HepG2 (cell line): ENCODE measurements around the gene ABL2. TPM values are rescaled to one million over a fixed set of nuclear protein-coding genes. Genes with fewer than 3 reads are reported as not detected.

Experiments used
- ATAC-seq: fragments of 200-7000 bp; cut with Tn5 transposase; 3 replicates; pipeline ENCODE4 v1.9.1; 2020; ENCODE audit warnings: mild to moderate bottlenecking, moderate library complexity
- BruUV-seq: library from RNA; stranded (reverse); fragments of 400-500 nt; replicated peaks from 2 replicates; lab custom pipeline; 2021; lab: Mats Ljungman, UMichigan
- CTCF ChIA-PET: fragments of 300-600 bp; formaldehyde crosslinking; extraction: SDS; loops from one replicate; lab custom pipeline; 2021; ENCODE audit warnings: low total read pairs, inconsistent platforms, low intra/inter-chr PET ratio; lab: Yijun Ruan, JAX
- POLR2A ChIA-PET: fragments of 350-600 bp; sonication (Branson Sonifier 250); formaldehyde crosslinking; loops from one replicate; lab custom pipeline; 2020; ENCODE audit warnings: antibody characterized with exemption, inconsistent platforms; lab: Yijun Ruan, JAX
- DNase-seq: peaks from one replicate; pipeline ENCODE4 v3.0.0-alpha.2; 2015; ENCODE audit warnings: low spot score
- FAIRE-seq: peaks from 3 replicates; lab custom pipeline; 2011; peaks lifted over from hg19 to GRCh38; lab: Jason Lieb, UNC
- H2AFZ ChIP-seq: one replicate; pipeline ENCODE4 v1.6.1; 2011; ENCODE audit warnings: low read length, inconsistent platforms
- H3K27ac ChIP-seq: fragments of 300-600 bp; 3 replicates; pipeline ENCODE4 v1.8.0; 2011; ENCODE audit warnings: mixed run types, mild to moderate bottlenecking, mixed read lengths, low read length, inconsistent platforms; ENCODE audit not compliant: insufficient read depth; ENCODE audit errors: extremely low read length
- H3K27me3 ChIP-seq, 2 experiments: fragments of 200-600 bp in 1 of 2; 2 replicates in 1 of 2; 3 replicates in 1 of 2; pipeline versions ENCODE4 v1.6.0 to v1.8.0; 2011; ENCODE audit warnings: low read length in 2 of 2, mild to moderate bottlenecking in 2 of 2, moderate library complexity in 2 of 2, inconsistent platforms in 1 of 2; ENCODE audit not compliant: insufficient read depth in 2 of 2, control insufficient read depth in 1 of 2
- H3K36me3 ChIP-seq, 2 experiments: fragments of 200-600 bp in 1 of 2; replicated peaks in 1 of 2; 2 replicates in 1 of 2; 3 replicates in 1 of 2; pipeline versions ENCODE4 v1.5.1 to v1.8.0; 2011; ENCODE audit warnings: low read length in 2 of 2, inconsistent platforms in 1 of 2; ENCODE audit not compliant: insufficient read depth in 2 of 2, control insufficient read depth in 1 of 2
- H3K4me1 ChIP-seq: 2 replicates; pipeline ENCODE4 v1.5.1; 2012; ENCODE audit warnings: low read length, inconsistent platforms; ENCODE audit not compliant: insufficient read depth
- H3K4me2 ChIP-seq: 2 replicates; pipeline ENCODE4 v1.6.0; 2011; ENCODE audit warnings: low read depth, low read length, inconsistent platforms
- H3K4me3 ChIP-seq, 3 experiments: fragments of 200-600 bp in 1 of 3; sonication (generic), shearing (Covaris generic) in 1 of 3; replicated peaks in 1 of 3; 2 replicates each; pipeline ENCODE4 v1.5.1; 2011 to 2016; ENCODE audit warnings: low read length in 3 of 3, inconsistent platforms in 2 of 3, low read depth in 2 of 3, mild to moderate bottlenecking in 2 of 3, control low read depth in 1 of 3, mixed read lengths in 1 of 3; ENCODE audit not compliant: insufficient read depth in 1 of 3
- H3K79me2 ChIP-seq: one replicate; pipeline ENCODE4 v1.6.1; 2011; ENCODE audit warnings: low read length, inconsistent platforms; ENCODE audit not compliant: insufficient read depth
- H3K9ac ChIP-seq: 2 replicates; pipeline ENCODE4 v1.6.0; 2011; ENCODE audit warnings: mild to moderate bottlenecking, low read depth, low read length, inconsistent platforms; ENCODE audit not compliant: insufficient read depth
- H3K9me3 ChIP-seq: 2 replicates; pipeline ENCODE4 v1.5.1; 2012; ENCODE audit warnings: mild to moderate bottlenecking, low read length
- H4K20me1 ChIP-seq: 2 replicates; pipeline ENCODE4 v1.6.0; 2011; ENCODE audit warnings: inconsistent platforms, mild to moderate bottlenecking, low read length, moderate library complexity; ENCODE audit not compliant: insufficient read depth
- WGBS: methylation state at CpG from one replicate; pipeline ENCODE4 v1.1.6; 2017; ENCODE audit warnings: low lambda C conversion rate; 5-methylcytosine and 5-hydroxymethylcytosine counted together
- in situ Hi-C: cut with HindIII; loops from 2 replicates; pipeline ENCODE4 v1.10.0; 2017; ENCODE audit warnings: low pct_unique_long_range_greater_than_20kb; ENCODE audit not compliant: extremely low pct_ligation_motif_present
- intact Hi-C: fragments of 100-400 bp; cut with micrococcal nuclease; formaldehyde crosslinking; loops from one replicate; pipeline ENCODE4 v1.10.0; 2022; ENCODE audit not compliant: unreplicated experiment
- polyA plus RNA-seq, 8 experiments: library from polyadenylated mRNA; depleted of rRNA in 3 of 8; stranded (reverse) in 7 of 8; unstranded in 1 of 8; fragments of >200 nt; fragmentation: Illumina TruSeq in 4 of 8; extraction: Trizol in 4 of 8; gene quantifications; 2 replicates each; pipeline versions ENCODE4 v1.2.1 to v1.2.3, GENCODE V29; 2011 to 2016; ENCODE audit warnings: low read depth in 4 of 8, missing spikeins in 1 of 8, mixed read lengths in 1 of 8; ENCODE audit not compliant: insufficient read depth in 1 of 8
- total RNA-seq, 5 experiments: library from RNA; depleted of rRNA; stranded (reverse); fragments of >200 nt; fragmentation: Illumina TruSeq; extraction: Trizol; gene quantifications; 2 replicates each; pipeline ENCODE4 v1.2.3, GENCODE V29; 2016; ENCODE audit warnings: low read depth in 1 of 5
- TF ChIP-seq, protein P1 (sequence below): sonication (generic); formaldehyde crosslinking; IDR thresholded peaks from one replicate; pipeline ENCODE4 v1.5.1; 2020; ENCODE audit warnings: mild to moderate bottlenecking, missing genetic modification reagents; ENCODE audit errors: not compliant biosample characterization
- TF ChIP-seq, protein P2 (sequence below): IDR thresholded peaks from 2 replicates; pipeline ENCODE4 v1.6.1; 2016; ENCODE audit warnings: missing compliant biosample characterization, missing genetic modification reagents, borderline replicate concordance
- TF ChIP-seq, protein P3 (sequence below): sonication (generic); formaldehyde crosslinking; IDR thresholded peaks from 2 replicates; pipeline ENCODE4 v1.4.0; 2020; ENCODE audit warnings: missing genetic modification reagents

ABL2 gene
- total and polyA plus RNA-seq, 2 of the 13 experiments (the other 11 are each of a cell fraction or from before 2014, with no cell fraction given) = 5.8 to 6.0 TPM

DNA sequence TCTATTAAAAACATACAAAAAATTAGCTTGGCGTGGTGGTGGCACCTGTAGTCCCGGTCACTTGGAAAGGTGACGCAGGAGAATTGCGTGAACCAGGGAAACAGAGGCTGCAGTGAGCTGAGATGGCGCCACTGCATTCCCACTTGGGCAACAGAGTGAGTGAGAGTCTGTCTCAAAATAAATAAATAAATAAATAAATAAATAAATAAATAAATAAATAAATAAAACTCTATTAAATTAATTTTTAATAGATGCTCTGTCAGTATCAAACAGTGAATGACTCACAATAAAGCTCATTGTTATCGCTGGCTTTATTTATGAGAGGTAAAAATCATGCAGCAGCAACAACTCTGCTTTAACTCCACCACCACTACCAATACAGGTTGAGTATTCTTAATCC is 72.8 kb downstream of the ABL2 start:
- H2AFZ ChIP-seq = no peak overlapping the region
- H3K27me3 ChIP-seq = no peaks in the 10 kb centered on the region
- TF ChIP-seq, protein P1, sequence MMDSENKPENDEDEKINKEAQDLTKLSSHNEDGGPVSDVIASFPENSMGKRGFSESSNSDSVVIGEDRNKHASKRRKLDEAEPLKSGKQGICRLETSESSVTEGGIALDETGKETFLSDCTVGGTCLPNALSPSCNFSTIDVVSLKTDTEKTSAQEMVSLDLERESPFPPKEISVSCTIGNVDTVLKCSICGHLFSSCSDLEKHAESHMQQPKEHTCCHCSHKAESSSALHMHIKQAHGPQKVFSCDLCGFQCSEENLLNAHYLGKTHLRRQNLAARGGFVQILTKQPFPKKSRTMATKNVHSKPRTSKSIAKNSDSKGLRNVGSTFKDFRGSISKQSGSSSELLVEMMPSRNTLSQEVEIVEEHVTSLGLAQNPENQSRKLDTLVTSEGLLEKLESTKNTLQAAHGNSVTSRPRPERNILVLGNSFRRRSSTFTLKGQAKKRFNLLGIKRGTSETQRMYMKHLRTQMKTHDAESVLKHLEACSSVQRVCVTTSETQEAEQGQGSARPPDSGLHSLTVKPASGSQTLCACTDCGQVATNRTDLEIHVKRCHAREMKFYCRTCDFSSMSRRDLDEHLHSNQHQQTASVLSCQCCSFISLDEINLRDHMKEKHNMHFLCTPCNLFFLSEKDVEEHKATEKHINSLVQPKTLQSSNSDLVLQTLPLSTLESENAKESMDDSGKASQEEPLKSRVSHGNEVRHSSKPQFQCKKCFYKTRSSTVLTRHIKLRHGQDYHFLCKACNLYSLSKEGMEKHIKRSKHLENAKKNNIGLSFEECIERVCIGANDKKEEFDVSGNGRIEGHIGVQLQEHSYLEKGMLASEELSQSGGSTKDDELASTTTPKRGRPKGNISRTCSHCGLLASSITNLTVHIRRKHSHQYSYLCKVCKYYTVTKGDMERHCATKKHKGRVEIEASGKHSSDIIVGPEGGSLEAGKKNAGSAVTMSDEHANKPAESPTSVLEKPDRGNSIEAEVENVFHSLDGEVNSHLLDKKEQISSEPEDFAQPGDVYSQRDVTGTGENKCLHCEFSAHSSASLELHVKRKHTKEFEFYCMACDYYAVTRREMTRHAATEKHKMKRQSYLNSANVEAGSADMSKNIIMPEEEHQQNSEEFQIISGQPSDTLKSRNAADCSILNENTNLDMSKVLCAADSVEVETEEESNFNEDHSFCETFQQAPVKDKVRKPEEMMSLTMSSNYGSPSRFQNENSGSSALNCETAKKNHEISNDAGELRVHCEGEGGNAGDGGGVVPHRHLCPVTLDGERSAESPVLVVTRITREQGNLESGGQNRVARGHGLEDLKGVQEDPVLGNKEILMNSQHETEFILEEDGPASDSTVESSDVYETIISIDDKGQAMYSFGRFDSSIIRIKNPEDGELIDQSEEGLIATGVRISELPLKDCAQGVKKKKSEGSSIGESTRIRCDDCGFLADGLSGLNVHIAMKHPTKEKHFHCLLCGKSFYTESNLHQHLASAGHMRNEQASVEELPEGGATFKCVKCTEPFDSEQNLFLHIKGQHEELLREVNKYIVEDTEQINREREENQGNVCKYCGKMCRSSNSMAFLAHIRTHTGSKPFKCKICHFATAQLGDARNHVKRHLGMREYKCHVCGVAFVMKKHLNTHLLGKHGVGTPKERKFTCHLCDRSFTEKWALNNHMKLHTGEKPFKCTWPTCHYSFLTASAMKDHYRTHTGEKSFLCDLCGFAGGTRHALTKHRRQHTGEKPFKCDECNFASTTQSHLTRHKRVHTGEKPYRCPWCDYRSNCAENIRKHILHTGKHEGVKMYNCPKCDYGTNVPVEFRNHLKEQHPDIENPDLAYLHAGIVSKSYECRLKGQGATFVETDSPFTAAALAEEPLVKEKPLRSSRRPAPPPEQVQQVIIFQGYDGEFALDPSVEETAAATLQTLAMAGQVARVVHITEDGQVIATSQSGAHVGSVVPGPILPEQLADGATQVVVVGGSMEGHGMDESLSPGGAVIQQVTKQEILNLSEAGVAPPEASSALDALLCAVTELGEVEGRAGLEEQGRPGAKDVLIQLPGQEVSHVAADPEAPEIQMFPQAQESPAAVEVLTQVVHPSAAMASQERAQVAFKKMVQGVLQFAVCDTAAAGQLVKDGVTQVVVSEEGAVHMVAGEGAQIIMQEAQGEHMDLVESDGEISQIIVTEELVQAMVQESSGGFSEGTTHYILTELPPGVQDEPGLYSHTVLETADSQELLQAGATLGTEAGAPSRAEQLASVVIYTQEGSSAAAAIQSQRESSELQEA (CRISPR knock-in tag) = no peak
- TF ChIP-seq, protein P2, sequence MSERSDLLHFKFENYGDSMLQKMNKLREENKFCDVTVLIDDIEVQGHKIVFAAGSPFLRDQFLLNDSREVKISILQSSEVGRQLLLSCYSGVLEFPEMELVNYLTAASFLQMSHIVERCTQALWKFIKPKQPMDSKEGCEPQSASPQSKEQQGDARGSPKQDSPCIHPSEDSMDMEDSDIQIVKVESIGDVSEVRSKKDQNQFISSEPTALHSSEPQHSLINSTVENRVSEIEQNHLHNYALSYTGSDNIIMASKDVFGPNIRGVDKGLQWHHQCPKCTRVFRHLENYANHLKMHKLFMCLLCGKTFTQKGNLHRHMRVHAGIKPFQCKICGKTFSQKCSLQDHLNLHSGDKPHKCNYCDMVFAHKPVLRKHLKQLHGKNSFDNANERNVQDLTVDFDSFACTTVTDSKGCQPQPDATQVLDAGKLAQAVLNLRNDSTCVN (CRISPR knock-in tag) = no peak
- TF ChIP-seq, protein P3, sequence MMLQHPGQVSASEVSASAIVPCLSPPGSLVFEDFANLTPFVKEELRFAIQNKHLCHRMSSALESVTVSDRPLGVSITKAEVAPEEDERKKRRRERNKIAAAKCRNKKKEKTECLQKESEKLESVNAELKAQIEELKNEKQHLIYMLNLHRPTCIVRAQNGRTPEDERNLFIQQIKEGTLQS (CRISPR knock-in tag) = no peak
- CTCF ChIA-PET = no interaction called here
- in situ Hi-C loops = no loop called here
- H3K9ac ChIP-seq = no peak overlapping the region
- ATAC-seq = no peak
- H3K79me2 ChIP-seq = peaks cover 40% of the 10 kb centered on the region
- no peak overlapping the region for H3K4me2 ChIP-seq
- no peak overlapping the region for H3K27ac ChIP-seq
- BruUV-seq = no TSS peak
- 0 out of 2 replicates have a peak, but pooled peaks cover under 1% of the 10 kb centered on the region for H4K20me1 ChIP-seq
- H3K9me3 ChIP-seq = no peaks in the 10 kb centered on the region
- intact Hi-C loops = no loop called here
- 0 out of 5 replicates have a peak, but pooled peaks cover 0 to 1% of the 10 kb centered on the region in 2 experiments for H3K36me3 ChIP-seq
- WGBS = 97% methylated on average over 6 of the region's 6 CpGs
- FAIRE-seq = no peak
- peaks cover 61% of the 10 kb centered on the region for H3K4me1 ChIP-seq
- H3K4me3 ChIP-seq = no peak overlapping the region
- POLR2A ChIA-PET = no interaction called here
- no peak for DNase-seq
